Measurements from ENCODE around the gene ACYP2.

- no peak for TF ChIP-seq EZH2phosphoT487 (IDR thresholded peaks at IDR 0.05; ENCODE audit: insufficient read depth, low read depth)
- TF ChIP-seq EZH2 (IDR thresholded peaks at IDR 0.05; ENCODE audit: insufficient read depth, poor library complexity, severe bottlenecking) = no peak
Observed at GRCh38 chr2:54158311-54158710, 42.9 kb downstream of the ACYP2 start.

Data from GM23248 (cell line).